ENCODE measurements around the gene AJAP1.

Gene AJAP1

DNA sequence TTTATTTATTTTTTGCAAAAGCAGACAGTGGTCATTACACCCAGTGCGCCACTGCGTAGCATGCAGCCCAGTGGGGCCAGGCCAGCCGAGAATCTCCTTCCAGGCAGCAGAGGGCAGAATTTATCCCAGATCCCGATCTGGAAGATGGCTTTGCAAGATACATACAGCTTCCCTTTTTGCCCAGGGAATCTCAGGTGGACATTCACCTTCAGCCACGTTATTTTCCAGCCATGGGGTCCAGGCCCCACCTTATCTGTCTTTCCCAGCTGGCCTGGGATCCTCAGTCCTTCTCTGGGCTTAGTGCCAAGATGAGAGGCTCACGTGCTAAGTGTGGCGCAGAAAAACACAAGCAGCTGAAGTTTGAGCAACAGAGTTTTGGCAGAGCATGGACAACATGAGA, 123.6 kb downstream of the AJAP1 start:
- DNase-seq = no peak

DNA sequence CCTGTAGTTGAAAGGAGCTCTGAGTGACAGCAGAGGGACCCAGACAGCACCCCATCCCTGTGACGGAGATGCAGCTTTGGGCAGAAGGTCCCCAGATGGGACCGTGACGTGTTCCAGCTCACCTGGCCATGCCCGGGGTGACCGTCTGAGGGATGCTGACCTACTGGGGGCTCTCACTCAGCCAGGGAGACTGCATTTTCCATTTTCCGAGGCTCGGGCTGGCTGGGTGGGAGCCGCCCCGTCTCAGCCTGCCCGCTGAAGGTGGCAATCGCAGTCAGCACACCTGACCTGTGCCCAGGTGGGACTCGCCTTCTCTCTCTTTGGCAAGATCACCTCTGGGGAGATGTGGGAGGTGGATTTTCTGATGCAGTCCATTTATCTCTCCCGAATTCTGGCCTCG, 127.2 kb downstream of the AJAP1 start:
- no peak for DNase-seq

DNA sequence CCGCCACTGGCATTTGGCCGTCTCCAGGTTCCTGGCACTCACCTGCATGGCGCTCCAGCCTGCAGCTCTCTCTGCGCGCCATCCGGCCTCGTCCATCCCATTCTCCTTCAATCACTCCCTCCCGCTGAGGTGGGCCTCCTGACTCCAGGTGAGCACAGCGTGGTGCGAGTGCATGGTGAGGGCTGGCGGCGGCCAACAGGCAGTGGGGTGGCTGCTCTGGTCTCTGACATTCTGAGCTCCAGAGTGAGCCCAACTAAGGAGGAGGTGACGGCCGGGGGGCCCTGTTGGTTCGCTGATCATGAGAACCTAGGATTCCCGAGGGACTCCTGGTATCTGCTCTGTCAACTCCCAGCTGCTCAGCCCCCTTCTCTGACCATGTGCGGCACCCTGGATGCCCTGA, 130.4 kb downstream of the AJAP1 start:
- no peak for DNase-seq

DNA sequence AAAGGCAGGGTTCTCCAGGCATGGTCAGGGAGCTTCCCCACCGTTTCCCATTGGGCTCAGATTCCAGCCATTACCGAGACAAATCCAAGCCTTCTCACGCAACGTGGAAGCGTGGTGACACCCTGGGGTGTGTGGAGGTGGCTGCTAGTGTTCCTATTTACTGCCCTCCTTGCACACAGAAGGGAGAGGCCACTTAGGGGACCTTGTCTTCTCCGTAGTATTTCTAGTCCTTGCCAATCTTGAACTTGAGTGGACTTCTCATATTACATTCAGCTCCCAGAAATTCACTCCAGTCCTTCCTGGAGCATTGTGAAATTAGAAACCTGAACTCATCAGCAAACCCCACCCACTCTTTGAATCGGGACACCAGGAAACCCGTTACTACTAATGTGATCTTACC, 131.6 kb downstream of the AJAP1 start:
- no peak for DNase-seq

DNA sequence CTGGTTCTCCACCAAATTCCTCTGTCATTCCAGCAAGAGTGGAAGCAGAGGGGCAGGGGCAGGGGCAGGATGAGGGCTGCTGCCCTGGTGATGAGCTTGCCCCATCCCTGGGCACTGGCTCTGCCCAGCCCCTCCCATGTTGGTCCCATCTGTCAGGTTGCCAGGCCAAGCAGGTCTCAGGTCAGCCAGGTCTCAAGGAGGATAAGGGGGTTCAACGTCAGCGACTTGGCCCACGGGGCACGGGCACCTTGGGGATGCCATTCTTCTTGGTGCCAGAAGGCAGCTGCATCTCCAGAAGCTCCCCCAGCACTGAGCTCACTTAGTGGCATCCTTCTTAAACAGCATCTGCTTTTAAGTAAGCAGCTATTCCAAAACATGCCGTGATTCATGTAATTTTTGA, 133.1 kb downstream of the AJAP1 start:
- no peak for DNase-seq

DNA sequence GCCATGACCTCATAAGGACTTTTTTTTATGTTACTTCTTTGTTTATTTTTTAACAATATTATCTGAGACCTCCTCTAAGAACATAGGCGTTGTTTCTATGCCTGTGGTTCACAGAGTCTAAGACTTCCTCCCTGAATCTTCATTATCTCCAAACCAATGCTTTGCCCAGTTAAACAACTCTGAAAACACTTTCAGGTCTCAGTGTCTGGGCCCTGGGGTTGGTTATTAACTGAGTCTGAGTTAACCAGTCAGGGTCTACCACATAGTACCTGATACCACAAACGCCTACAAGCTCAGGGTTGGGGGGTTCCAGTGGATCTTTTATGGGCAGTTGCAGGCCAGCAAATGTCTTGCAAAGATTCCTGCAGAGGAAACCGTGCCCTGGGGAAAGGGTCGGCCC, 138.2 kb downstream of the AJAP1 start:
- DNase-seq = no peak

DNA sequence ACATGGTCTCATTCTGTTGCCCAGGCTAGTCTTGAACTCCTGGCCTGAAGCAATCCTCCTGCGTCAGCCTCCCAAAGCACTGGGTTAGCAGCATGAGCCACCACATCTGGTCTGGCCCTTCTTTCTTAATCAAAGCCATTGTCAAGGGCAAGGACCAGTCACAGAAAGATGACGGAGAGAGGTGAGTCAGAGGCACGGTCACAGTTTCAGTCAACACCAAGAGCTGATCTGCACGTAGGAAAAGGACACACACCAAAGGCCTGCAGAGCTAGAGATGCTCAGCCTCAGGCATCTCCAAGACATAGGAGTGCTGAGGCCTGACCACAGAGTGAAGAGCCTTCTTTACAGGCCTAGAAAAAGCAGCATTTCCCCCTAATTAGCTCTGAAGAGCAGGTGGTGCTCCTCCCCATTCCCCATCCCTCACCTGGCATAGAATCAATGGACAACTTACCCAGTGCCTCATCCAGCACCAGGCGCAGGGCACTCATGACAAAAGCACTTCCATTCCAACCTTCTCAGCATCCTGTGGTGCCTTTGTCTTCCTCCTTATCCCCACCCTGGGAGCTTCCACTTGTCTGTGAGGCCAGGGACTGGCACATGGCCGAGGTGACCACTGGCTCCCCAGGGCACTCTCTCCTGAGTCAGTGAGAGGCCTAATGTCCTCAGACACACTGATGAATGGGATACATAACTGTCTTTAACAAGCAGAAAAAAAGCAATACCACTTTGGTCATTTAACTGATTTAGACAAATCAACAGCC, 139.8 kb downstream of the AJAP1 start:
- DNase-seq = no peak

DNA sequence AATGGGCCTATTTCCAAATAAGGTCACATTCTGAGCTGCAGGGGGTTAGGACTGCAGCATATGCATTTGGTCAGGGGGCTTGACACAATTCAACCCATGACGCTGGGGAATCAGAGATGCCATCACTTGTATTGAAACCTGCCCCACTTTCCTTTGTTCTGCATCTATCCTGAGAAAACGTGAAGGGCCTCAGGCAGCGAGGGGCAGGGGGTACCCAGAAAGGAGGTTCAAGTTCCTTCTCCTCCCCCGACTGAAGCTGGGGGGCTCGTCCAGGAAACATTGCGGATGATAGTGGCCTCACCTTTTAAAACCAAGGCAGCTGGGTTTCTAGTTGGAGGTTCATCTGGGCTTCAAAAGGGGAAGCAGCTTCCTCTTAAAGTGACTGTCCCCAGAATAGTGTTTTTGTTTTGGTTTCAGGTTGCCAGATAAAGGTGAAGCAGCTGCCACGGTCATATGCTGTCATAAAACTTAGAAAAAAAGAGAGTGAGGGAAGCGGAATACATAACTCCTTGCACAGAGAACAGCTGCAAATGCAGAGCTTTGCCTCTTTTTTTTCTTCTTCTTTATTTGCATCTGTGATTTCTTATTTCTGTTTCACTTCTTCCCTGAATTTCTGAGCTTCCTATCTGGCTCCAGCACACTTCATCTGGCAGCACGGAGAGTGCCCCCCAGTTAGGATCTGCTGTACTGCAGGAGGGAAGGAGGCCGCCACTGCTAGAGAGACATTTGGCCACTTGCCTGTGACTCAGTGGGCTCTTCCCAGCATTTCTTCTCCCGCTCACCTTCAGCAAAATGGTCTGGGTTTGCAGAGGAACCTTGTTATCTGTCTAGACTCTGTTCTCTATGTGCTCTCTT, 142.0 kb downstream of the AJAP1 start:
- no peak for DNase-seq

DNA sequence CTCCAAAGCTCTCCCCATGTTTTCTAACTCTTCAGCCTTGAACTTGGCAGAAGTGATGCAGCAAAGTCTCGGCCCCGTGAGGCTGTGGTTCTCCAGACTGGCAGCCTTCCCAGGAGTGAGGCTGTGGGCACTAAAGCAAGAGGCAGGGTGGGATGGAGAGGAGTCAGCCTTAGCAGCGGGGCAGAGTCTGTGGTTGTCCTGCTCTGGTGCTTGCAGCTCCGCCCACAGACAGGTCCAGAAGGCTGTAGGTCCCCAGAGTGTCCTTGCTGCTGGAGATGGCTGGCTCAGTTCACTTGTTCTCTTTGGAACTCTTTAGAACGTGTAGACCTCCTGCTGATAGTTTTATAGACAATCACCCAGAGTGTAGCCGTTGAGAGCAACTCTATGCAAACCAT, 142.6 kb downstream of the AJAP1 start:
- DNase-seq = no peak

DNA sequence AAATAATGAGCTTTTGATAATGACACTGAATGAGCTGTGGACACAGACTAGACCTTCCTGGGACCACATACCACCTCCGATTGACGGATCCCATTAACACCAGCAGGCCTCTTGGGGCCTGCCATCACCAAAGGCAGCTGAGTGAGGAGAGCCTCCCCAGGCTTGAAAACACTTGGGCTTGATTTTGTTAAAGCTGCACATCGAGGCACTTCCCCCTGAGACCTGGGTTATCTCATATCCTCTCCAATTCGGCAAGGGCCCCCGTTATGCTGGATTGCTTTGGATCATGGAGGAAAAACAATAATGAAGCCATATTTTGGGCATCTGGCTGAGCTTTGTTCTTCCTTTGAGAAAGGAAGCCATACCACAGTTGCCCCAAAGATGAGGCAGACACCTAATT, 143.0 kb downstream of the AJAP1 start:
- DNase-seq = no peak

DNA sequence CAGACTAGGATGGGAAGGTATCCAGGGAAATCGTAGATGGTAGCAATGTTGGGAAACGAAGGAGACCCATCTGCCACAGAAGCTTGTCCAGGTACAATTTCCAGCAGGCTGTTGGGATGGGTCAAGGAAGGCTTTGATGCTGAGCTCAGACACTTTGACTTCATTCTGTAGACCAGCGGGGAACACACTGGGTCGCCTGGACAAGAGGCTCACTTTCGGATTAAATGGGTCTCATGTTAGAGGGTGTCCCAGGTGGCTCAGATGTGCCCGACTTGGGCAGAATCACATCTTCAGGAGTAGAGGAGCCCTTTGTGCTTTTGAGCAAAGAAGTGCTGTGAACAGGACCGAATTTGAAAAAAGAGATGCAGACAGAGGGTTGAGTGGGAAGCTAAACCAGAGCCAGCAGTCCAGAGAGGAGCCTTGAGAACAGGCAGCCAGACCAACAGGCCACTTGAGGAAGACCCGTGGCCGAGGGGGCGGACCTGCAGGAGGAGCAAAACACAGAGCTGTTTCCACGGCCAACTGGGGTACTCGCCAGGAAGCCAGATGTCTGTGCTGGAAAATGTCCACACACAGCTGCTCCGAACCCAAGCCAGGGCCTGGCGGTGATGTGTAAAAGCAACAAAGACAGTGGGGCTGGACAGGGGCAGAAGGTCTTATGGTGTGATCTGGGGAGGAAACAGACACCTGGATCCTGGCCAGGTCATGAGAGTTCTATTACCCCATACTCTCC, 146.9 kb downstream of the AJAP1 start:
- DNase-seq = no peak

DNA sequence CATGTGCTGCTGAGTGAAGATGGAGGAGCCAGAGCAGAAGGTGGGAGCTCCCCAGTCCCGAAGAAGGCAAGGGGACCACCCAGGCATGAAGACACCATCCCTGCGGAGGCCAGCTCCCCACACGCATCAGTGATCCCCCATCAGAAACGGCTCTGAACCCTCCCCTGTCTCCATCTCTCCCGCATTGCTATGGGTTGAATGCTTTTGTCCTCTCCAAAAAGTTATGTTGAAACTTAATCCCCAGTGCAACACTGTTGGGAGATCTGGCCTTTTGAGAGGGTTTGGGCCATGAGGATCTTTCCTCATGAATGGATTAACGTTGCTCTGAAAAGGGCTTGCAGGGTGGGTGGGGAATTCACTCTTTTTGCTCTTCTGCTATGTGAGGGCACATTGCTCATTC, 147.6 kb downstream of the AJAP1 start:
- DNase-seq = no peak

DNA sequence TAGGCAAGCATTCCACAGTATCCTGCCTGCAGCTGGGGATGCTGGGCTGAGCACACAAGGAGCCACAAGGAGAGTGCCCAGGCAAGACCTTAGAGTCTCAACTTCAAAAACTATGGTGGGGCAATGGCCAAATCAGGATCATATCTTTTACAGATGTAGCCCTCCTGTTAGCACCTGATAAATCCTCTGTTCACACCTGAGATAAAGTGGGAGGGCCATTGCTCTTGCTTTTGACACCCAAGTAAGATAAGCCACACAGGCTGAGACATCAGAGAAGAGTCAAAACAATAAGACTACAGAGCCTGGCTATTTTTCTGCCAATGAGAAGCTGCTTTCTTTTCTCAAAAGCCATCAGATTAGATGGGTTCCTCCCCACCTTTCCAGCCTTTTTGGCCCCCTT, 148.9 kb downstream of the AJAP1 start:
- DNase-seq = no peak

DNA sequence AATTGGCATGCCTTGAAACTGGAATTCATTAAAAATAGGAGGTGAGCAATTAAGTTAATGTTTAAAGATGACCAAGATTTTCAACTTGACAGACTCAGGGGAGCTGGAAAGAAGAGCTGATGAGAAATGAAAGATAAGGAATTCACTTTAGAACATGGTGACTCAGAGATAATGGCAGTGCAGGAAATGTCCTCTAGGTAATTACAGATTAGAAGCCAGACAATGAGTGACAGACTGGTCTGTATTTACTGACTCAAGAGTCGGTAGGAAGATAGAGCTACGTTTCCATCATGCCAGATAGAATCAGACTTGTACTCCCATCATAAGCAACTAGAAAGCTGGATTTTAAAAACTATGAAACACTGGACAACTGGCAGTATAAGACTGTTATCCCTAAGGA, 151.6 kb downstream of the AJAP1 start:
- no peak for DNase-seq

DNA sequence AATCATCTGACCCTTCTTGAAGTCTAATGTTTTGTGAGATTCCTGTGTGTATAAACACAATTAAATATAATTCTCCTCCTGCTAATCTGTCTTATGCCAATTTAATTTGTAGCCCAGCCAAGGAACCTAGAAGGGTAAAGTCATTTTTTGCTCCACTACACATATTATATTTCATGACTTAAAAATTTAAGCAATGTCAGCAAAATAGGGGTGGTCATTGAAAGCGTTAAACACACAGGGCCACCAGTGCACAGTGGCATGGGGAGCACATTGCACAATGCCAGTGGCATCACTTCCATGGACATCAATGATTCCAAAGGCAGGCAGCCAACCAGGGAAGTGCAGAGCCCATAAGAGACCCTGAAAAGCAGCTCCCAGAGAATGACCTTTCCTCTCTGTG, 166.1 kb downstream of the AJAP1 start:
- DNase-seq = no peak

DNA sequence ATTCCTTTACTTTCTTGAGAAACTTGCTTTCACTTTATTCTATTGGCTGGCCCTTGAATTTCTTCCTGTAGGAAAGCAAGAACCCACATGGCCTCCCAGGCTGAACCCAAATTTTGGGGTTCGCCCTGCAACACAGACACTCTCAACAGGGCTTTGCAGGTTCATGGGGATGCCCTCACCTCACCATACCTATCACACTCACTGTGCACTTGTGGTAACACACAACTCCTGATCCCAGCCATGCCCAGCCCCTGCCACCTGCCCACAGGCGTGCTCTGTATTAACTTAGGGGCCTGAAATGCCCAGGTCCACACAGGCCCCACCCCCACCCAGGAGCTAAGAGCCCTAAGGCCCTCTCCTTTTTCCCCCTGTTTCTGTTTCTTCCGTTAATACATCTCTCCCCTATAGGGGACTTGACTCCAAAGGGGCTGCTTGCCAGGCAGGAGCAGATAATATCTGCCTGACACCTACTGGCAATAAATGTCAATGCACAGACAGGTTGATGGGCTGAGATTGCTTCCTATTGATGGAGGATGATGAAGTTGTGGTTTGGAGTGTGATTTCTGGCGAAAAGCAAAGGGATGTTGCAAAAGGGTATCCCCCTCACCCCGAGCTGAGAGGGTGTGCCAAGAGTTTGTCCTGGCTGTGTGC, 171.5 kb downstream of the AJAP1 start:
- DNase-seq = no peak

DNA sequence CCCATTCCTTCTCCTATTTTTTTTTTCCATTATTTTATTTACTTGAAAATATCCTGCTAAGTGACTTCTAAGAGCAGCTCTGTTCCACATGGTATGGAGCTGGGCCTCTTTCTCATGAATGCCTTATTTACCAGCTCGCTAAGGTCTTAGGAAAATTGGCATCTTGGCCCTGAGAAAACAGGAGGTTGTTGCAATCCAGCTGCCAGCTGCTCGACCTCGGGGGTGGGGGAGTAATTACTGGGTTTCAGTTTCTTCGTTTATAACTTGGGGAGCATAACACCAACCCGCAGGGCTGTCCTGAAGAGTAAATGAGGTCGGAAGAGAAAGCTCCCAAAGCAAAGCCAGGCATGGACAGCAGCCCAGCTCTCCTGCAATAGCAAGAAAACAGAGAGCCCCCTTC, 176.3 kb downstream of the AJAP1 start:
- no peak for DNase-seq

DNA sequence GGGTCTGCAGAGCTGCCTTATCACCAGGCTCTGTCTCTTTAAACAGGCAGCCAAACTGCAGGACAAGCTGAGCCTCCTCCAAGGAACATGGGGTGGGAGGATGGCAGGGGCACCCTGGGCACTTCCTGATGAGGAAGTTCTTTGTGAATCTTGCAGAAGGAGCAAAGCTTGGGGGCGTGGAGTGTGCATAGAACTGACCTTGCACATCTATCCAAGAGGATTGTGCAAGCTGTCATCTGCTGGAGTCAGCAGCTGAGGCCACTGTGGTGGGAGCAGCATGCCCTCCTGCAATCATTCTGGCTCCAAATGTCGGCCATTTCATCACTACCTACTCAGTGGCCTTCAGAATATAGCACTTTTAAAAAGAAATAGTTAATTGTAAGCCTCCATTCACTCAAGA, 182.2 kb downstream of the AJAP1 start:
- DNase-seq = no peak

DNA sequence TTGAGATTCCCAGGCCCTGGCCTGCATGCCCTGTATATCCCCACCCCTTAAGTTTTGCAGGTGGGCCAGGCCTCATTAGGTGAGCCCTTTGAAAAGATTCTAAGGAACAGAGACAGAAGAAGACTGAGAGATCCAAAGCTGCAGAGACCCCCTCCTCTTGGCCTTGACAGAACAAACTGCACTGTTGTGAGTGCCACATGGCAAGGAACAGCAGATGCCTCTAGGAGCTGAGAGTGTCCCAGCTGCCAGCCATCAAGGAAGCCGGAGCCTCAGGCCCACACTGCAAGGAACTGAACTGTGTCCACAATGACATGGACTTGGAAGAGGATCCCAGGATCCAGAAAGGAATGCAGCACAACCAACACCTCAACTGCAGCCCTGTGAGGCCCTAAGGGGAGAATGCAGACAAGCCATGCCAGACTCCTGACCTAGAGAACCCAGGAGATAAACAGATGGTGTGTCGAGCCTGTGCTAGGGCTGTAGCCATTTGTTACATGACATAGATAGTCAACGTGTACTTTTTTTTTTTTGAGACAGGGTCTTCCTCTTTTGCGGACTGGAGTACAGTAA, 182.7 kb downstream of the AJAP1 start:
- DNase-seq = no peak

DNA sequence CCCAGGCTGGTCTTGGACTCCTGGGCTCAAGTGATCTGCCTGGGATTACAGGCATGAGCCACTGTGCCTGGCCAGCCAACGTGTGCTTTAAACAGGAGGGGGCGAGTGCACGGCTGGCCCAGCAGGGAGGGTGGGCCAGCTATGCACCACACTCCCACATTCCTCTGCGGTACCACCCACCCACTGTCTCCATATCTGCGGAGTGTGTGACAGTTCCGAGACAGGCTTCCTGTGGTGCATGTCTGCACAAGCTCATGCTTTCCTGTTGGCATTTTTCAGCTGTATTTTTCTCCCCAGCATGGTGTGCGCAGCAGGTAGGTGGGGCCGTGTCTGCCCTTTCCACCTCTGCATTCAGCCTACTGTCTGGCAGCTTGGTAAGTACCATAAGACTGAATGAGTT, 183.3 kb downstream of the AJAP1 start:
- DNase-seq = no peak

DNA sequence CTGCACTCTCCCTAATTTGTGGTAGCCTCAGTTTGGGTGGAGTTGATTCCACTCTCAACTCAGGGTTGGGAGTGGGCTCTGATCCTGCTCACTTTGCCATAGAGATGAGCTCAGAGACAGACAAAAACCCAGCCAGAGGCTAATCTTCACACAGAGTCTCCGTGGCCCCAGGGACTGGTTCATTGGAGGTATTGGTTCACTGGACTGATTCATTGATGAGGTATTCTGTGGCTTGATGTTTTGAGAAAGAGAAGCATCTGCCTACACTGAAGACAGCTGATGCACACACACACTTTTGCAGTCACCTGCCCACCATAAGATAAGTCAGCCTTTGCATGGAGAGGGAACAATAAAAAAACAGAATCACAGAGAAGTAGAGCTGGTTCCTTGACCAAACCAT, 183.8 kb downstream of the AJAP1 start:
- DNase-seq = no peak
